Measurements from ENCODE around the gene EOMES.
A peak's percentile ranks its signal among the peaks of the same experiment; 100 is the strongest.
"Not testable (repeated sequence)": the region's sequence is repeated elsewhere in the genome, so short reads cannot be mapped to it uniquely, and the experiment has no call there.

Gene EOMES

DNA sequence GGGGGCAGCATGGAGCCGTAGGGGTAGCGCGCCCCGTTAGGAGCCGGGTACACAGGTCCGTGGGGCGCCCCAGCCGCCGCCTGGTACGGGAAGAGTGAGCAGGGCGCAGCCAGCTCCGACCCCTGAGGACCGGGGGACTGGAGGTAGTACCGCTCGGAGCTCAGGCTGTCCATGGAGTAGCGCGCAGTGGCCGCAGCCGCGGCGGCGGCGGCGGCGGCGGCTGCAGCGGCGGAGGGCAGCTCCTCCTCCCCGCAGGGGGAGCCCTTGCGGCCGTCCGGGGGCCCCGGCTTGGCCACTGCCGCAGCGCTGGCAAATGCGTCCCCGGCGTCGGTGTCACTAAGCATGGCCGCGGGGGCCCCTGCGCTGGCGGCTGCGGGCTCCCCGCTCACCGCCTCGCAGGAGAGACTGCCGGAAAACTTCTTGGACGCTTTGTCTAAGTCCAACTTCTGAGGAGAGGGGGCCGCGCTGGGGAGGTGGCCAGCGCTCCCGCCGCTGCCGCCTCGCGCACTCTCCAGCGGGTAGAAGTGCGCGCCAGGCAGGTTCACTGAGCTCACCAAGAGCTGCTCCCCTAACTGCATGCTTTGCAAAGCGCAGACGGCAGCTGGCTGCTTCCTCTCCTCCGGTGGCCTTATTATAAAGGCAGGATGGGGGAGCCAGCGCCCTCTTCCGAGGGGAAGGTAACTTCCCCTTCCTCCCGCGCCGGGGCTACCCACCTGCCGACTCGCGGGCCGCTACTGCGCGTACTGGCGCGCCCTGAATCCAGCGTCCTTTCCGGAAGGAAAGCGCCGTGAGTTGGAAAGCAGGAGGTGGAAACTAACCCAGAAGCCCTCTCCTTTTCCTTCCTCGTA lies at the start of gene EOMES:
Gene EOMES, minus strand, starts transcription at position 607 of the 848 bp plus-strand sequence. Its CDS starts 29 bp downstream, at position 578.
- DNase-seq (ENCODE audit: low read depth in 2 of 2): peak; percentile 49 to 56

DNA sequence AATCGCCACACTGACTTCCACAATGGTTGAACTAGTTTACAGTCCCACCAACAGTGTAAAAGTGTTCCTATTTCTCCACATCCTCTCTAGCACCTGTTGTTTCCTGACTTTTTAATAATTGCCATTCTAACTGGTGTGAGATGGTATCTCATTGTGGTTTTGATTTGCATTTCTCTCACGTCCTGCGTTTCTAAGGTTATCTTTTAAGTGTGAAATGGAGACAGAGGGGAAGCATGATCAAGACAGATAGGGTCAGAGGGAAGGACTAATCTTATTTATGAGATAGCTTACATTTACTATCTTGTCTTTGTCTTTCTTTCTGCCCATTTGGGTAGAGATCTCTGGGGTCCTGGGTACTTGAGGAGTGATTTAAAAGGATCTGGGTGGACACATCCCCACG lies 48.3 kb upstream of the EOMES start:
- not testable (repeated sequence) for DNase-seq (ENCODE audit: low read depth in 2 of 2)

DNA sequence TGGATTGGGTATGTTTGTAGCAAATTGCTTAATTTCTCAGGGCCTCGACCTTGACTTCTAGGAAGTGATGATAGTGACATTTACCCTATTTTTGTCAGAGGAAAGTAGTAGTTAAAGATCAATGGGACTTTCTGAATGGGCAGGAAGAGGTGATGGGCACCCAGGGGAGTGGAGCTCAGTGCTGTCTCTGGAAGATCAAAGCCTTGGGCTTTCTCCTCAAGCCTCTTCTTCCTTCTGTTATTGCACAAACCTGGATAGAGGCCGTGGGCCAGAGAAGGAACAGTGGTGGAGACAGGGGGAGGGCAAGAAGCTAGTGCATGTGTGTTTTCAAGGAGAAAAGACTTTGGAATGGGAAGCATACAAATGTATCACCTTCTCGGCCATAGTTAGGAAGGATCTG lies 44.9 kb upstream of the EOMES start:
- no peak for DNase-seq (ENCODE audit: low read depth in 2 of 2)

DNA sequence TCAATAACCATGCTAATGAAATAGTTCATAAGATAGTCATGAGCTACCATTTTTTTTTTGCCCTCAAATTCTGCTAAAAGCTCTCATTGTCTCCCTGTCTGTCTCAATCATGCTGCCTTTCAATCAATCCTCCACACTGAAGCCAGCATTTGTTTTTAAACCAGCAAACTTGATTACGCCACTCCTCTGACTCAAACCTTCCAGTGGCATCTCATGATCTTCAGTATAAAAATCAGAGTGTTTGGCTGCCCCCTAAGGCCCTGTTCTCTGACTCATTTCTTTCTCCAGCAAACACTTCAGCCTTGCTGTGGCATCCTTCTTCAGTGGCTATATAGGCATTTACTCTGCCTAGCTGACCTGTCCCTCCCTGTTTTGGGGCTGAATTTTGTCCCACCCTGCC lies 36.0 kb upstream of the EOMES start:
- DNase-seq (ENCODE audit: low read depth in 2 of 2): no peak

DNA sequence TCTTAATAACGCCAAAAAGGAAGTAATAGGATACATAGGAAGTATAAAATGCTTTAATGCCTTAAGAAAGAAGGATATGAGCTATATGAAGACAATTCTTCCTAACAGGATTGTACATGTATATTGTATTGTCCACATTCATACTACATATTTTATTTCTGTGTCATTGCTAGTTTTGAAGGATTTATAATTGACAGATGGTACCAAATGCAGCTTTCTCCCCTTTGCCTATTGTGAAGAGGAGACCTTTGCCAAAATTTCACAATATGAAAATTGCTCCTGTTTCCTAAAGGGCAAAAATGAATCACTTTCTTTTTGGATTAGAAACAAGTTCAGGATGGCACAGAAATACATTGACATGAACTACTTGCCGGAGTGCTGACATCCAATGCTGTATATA lies 34.8 kb upstream of the EOMES start:
- no peak for DNase-seq (ENCODE audit: low read depth in 2 of 2)

DNA sequence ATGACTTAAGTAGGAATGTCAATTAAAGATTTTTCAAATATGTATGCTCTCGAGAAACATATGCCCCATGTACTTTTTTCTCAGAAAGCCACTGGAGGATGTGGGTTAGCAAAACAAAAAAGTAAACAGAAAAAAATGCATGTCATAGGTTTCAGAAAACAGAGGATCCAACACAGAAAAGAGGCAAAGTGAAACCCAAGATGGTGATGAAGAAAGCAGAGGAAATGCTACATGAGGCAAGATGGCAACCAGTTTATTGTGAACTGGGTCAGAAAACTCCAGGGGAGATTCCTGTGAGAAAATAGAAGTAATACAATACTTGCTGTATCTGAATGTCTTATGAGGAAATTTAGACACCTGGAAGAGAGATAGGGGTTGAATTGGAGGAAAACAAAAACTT lies 30.8 kb upstream of the EOMES start:
- DNase-seq (ENCODE audit: low read depth in 2 of 2): no peak

DNA sequence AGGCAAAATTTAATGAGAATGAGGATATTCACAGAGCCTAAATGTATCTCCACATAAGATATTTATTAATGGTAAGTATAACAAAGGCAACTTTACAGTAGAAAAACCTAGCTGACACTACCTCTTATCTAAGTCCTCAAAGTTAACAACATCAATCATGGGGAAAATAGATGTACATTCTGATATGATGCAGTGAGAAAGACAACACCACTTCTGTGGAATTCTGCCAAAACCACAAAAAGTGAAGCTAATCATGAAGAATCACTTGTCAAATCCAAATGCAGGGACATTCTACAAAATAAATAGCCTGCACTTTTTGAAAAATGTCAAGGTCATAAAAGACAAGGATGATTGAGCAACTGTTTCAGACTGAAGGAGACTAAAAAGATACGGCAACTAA lies 27.5 kb upstream of the EOMES start:
- no peak for DNase-seq (ENCODE audit: low read depth in 2 of 2)

DNA sequence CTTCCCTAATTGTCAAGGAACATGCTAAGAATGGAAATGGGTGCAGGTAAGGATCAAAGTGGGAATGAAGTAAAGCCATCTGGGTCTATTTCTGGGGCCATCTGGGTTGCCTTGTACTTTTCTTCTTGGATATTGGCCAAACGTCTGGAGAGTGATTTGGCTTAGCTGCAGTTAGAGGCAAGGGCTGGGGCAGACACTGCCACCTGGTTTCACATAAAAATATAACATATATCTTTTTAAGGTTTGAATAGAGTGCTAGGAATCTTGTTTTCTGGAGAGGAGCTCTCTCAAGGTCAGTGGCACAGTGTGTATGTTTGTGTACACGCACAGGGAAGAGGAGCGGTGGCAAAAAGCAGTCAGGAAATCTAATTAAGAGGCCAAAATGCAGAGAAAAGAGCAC lies 24.7 kb upstream of the EOMES start:
- DNase-seq (ENCODE audit: low read depth in 2 of 2): no peak

DNA sequence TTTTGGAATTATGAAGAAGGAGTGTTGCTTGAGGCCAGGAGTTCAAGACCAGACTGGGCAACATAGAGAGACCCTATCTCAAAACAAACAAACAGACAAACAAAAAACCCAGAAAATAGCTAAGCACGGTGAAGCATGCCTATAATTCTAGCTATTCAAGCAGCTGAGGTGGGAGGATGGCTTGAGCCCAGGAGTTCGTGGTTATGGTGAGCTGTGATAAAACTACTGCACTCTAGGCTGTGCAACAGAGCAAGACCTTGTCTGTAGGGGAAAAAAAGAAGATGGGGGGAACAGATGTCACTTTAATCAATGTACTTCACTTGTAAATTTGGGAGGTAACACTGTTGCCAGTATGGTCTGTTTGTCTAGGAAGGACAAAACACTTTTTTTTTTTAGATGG lies 18.7 kb upstream of the EOMES start:
- DNase-seq (ENCODE audit: low read depth in 2 of 2): no peak

DNA sequence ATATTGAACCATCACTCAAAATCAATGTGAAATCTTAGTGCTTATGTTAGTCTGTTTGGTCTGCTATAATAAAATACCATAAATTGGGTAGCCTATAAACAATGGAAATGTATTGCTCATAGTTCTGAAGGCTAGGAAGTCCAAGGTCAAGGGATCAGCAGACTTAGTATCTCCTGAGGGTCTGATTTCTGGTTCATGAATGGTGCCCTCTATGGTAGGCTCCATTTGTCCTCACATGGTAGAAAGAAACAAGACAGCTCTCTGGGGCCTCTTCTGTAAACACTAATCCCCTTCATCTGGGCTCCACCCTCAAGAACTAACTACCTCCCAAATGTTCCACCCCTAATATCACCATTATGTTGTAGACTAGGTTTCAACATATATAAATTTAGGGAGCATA lies 15.0 kb upstream of the EOMES start:
- no peak for DNase-seq (ENCODE audit: low read depth in 2 of 2)

DNA sequence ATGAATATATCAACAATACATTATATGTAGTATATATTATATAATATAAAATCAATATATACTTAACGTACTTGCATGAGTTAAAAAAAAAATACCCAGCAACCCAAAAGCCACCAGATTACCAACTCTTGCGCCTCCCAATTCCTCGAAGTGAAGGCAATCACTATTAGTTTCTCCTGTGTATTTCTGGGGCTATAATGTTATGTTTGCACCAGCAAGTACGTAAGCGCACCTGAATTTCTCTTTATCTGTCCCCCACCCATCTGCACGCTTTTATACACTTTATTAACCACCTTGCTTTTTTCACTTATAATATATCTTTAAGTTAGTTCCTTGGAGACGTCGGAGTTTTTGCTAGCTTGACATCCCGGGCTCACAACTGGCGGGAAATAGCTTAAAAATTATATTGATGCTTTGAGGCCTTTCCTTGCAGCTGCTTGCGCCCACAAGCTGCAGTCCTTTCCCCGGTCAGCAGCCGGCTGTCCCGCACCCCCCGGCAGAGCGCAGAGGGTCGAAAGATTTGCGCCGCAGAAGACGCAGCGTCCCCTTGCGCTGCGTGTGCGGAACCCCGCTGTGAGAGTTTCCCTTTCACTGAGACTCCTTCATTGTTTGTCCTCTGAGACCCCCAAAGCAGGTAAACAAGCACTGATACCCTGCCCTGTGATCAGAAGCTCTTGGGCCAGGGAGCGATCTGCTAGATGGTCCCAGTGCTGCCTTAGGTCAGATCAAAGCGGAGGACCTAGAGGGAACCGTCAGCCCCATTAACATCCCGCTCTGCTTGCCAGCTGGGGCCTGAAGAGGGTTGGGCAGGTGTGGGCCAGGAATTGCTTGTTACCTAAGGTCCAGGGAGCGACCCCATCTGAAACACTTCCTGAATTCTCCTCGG lies 8.9 kb upstream of the EOMES start:
- no peak for DNase-seq (ENCODE audit: low read depth in 2 of 2)

DNA sequence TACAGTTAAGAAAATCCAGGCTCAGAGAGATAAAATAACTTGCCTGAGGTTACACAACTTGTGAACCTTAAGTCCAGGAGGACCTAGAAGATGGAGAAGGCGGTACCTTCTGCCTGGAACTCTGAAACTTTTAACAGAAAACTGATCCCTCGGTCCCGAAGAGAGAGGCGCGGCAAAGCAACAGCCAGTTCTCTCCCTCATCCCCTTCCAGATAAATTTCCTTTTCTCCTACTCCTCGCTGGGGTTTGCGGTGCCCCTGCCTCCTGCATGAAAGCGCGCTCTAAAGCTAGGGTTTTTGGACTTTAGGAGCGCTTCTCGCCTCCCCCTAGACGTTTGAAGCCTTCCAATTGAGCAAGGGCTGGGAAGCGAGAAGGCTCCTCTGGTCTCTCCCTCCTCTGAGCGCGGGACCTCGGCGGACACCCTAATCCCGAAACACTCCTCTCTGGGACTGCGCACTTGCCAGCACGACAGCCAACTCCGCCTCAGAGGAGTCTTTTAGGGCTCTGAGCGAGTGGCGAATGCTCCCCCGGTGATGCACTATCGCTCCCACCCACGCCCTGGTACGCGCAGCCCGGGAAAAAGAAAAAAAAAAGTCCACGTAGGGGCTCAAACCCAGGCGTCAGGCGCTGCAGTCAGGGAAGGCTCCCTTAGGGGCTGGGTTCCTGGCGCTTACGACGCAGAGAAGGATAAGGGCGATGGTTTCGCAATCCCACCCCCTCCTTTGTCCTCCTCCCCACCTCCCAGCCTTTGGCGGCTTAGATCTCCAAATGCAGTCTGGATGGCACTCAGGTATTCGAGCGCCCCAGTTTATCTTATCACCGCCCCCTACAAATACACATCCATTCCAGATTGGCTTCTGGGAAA lies 7.9 kb upstream of the EOMES start:
- DNase-seq (ENCODE audit: low read depth in 2 of 2): no peak

DNA sequence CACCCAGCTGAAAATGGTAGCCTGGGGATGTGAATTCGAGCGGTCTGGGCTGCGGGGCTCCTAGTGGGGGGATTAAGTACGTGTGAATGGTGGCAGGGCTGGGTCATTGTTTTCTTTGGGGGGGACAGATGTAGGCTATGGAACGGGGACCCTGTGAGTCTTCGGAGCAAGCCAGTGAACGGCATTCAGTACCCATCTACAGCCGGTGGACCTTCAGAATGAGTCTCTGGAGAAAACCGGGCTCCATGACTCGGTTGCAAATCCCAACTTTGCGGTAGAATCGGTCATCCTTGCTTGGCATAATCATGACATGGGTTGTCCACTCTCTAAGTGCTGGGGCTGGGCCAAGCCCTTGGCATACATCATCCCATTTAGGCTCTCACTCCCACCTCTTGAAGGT lies 7.2 kb upstream of the EOMES start:
- DNase-seq (ENCODE audit: low read depth in 2 of 2): no peak

DNA sequence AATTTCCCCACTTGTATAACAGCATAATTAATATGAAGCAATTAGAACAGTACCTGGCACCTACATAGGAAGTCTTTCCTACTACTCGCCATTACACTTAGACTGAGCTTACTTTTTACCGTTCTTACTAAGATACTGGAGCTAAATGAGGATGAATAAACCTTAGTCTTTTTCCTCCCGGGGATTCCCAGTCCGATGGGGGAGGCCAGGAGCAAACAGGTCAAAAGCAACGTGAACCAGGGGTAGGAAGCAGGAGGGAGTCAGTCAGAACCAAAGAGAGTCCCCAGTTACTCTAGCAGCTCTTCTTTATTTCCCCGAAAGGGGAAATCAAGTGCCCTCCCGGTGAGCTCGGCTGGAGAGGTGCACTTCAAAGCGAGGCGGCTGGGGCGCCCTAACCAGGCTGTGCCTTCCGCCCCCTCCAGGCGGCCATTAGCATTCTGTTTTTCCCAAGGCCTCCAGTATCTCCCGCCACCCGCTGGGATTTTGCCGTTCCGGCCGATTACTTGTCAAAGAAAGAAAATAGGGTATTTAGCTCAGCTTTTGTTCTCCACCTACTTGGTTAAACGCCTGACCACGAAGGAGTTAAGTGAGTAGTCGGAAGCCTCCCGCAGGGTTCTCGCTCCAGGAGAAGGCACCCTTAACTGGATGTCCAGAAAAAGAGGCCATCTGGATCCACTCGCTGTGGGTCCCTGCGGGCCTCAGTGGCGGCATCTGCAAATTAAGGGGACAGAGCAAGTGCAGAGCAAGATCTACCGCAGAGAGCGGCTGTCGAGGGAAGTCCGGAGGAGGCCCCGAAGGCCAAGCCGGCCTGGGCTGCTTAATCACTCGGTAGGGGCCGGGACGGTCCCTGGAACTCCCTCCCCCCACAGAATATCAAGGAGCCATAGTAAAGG lies 6.3 kb upstream of the EOMES start:
- DNase-seq (ENCODE audit: low read depth in 2 of 2): no peak

DNA sequence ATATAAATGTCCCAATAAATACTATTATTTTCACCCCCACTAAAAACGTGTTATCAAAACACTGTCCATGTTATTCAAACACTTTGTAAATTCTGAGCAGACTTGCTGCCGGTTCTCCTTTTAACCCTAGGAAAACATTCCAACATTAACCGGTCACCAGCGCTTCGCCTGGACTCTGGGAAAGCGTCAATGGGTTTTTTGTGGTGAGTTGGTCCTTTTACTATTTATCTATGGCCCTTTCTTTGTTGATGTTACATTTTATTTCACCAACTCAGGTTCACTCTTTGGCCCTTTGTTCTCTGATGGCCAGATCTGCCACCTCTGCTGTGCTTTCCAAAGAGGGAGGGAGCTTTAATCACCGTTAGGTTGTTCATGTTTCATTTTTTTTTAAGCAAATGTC lies 4.1 kb upstream of the EOMES start:
- no peak for DNase-seq (ENCODE audit: low read depth in 2 of 2)

DNA sequence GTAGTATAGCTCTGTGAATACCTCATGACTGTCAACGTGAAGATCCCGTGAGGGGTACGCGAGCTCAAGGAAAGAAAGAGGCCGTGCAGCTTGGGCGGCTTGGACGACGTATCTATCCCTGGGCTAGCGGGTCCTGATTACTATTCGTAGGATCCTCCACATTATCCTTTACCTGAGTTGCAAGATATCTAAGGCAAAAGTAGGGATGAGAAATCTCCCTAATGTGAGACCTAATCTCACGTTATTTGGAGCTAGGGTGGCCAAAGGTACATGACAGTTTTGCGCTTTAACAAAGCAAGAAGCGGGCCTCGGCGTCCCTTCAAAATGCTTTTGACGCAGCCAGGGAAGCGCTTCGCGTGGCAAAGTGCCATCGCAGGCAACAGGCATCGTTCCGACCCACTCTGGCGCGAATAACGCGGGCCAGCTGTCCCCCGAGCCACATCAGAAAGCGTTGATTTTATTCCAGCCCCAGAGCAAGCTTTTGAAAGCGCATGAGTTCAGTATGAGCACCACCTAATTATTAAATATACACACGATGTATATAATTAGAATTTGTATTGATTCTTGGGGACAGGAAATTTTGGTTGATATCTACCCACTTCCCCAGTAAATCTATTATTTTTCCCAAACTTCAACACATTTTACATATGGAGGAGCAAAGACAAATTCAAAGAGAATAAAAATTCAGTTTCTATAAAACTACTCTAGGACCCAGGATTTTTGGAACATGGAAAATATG lies 2.5 kb upstream of the EOMES start:
- DNase-seq (ENCODE audit: low read depth in 2 of 2): no peak

DNA sequence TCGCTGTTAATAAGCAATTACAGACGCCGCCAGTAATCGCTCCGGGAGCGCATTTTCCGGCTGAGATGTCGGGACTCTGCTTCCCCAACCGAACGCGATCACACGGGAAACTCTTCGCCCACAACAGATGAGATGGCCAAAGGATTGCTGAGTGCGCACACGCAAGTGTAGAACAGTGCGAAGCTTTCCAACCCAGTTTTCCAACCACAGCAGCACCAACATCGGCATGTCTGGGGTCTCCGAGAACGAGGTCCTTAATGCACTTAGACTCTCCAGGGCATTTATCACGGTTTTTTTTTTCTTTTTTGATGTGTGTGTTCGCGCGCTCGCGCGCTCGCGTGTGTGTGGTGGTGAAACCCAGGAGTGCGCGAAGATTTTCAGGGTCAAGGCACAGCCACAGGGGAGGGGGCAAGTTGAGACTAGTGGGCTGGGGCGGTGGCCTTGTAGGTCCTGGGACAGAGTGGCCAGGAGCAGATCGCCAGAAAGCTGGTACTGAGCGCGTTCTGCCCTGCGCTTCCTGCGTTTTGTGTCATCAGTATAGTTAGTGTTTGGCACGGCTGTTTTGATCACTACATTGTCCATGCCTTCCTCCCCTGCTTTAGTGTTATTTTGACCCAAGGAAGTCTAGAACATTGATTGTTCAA lies 1.8 kb upstream of the EOMES start:
- DNase-seq (ENCODE audit: low read depth in 2 of 2): no peak

DNA sequence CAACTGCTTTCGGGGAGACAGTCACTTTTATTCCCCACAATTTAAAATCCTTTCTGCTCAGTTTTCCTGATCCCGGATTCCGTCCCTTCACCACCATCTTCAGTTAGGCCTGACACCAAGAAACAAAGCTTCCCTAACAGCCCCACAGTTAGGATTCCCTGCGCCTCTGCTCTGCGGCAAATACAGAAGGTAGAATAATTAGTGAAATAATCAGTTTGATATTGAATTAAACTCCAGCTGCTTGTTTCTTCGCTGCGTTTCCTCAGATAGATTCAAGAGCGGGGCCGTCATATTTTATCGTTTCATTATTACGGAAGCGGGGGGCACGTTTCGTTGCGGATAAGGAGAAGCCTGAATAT lies 1.3 kb upstream of the EOMES start:
- DNase-seq (ENCODE audit: low read depth in 2 of 2): no peak

DNA sequence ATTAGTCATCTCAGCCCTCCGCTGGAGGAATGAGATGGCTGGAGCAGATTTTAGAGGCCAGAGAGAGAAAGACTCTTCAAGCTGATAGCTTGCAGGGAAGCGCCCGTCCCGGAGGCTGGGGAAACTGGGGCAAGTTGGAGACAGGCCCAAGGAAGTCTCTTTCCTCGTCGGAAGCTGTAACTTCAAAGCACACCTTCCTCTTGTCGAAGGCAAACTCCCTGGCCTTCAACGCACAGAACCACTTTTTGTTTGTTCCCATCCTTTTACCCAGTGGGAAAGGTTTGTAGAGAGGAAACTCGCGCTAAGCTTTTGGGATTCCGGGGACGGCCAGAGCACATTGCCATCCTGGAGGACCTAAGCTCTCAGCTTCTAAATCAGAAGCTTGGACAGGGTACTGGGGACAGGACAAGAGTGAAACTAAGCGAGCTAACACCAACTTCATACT lies 900 bp upstream of the EOMES start:
- no peak for DNase-seq (ENCODE audit: low read depth in 2 of 2)

All from stimulated activated CD4-positive, alpha-beta T cell treated with anti-CD3 and anti-CD28 coated beads, Interleukin-1b, Interleukin-23, amount 100 ng/mL, for 4 hours (primary cell).